Endothelial cell of umbilical vein (primary cell): ENCODE results near the gene EIF4A2. TPM values are rescaled to one million over a fixed set of nuclear protein-coding genes. Genes with fewer than 3 reads are reported as not detected.

ENCODE experiments used
- BruUV-seq: library from RNA; stranded (reverse); fragments of 400-500 nt; replicated peaks from 2 replicates; lab custom pipeline; 2021; lab: Mats Ljungman, UMichigan
- CTCF ChIA-PET: fragments of 300-600, 350-600 bp; sonication (Branson Sonifier 250); formaldehyde crosslinking; loops from one replicate; lab custom pipeline; 2021; ENCODE audit warnings: antibody characterized with exemption, inconsistent platforms; lab: Charles Lee
- POLR2A ChIA-PET: fragments of 300-600, 350-600 bp; sonication (Branson Sonifier 250); formaldehyde crosslinking; loops from one replicate; lab custom pipeline; 2021; ENCODE audit warnings: antibody characterized with exemption, inconsistent platforms; lab: Charles Lee
- DNase-seq: peaks from one replicate; pipeline ENCODE4 v3.0.0-alpha.2; 2011; ENCODE audit warnings: low read depth, low spot score
- FAIRE-seq: peaks from 2 replicates; lab custom pipeline; 2011; peaks lifted over from hg19 to GRCh38; lab: Jason Lieb, UNC
- H2AFZ ChIP-seq: 2 replicates; pipeline ENCODE4 v1.6.0; 2012; ENCODE audit warnings: low read depth, low read length, control low read depth, inconsistent platforms
- H3K27ac ChIP-seq: 2 replicates; pipeline ENCODE4 v1.5.1; 2011; ENCODE audit warnings: low read depth, mild to moderate bottlenecking, control low read depth, low read length, moderate library complexity; ENCODE audit not compliant: insufficient read depth
- H3K27me3 ChIP-seq, 2 experiments: 2 replicates each; pipeline versions ENCODE4 v1.6.0 to v1.6.1; 2011; ENCODE audit warnings: low read length in 2 of 2, mixed read lengths in 1 of 2; ENCODE audit not compliant: control insufficient read depth in 2 of 2, insufficient read depth in 2 of 2
- H3K36me3 ChIP-seq, 2 experiments: 2 replicates in 1 of 2; 3 replicates in 1 of 2; pipeline ENCODE4 v1.5.1; 2011; ENCODE audit warnings: low read length in 2 of 2, mild to moderate bottlenecking in 1 of 2, moderate library complexity in 1 of 2; ENCODE audit not compliant: control insufficient read depth in 2 of 2, insufficient read depth in 2 of 2; ENCODE audit errors: extremely low read depth in 1 of 2
- H3K4me1 ChIP-seq: 3 replicates; pipeline ENCODE4 v1.5.1; 2011; ENCODE audit warnings: mild to moderate bottlenecking, low read length; ENCODE audit not compliant: control insufficient read depth, insufficient read depth; ENCODE audit errors: extremely low read depth
- H3K4me2 ChIP-seq: 2 replicates; pipeline ENCODE4 v1.6.1; 2011; ENCODE audit warnings: low read length, control low read depth, mixed read lengths; ENCODE audit not compliant: insufficient read depth
- H3K4me3 ChIP-seq, 3 experiments: fragments of 200-600 bp in 1 of 3; sonication (generic), shearing (Covaris generic) in 1 of 3; replicated peaks in 1 of 3; 2 replicates each; pipeline ENCODE4 v1.5.1; 2011 to 2016; ENCODE audit warnings: control low read depth in 3 of 3, low read length in 3 of 3, mild to moderate bottlenecking in 2 of 3, inconsistent platforms in 1 of 3, low read depth in 1 of 3, moderate library complexity in 1 of 3; ENCODE audit not compliant: insufficient read depth in 1 of 3
- H3K79me2 ChIP-seq: 2 replicates; pipeline ENCODE4 v1.6.0; 2012; ENCODE audit warnings: low read length, inconsistent platforms; ENCODE audit not compliant: control insufficient read depth, insufficient read depth
- H3K9ac ChIP-seq: replicated peaks from 2 replicates; pipeline ENCODE3; 2011; ENCODE audit warnings: low read length, control low read depth; ENCODE audit not compliant: insufficient read depth; ENCODE audit errors: extremely low read depth
- H3K9me1 ChIP-seq: replicated peaks from 3 replicates; pipeline ENCODE4 v1.6.0; 2011; ENCODE audit warnings: mild to moderate bottlenecking, low read length; ENCODE audit not compliant: control insufficient read depth, insufficient read depth; ENCODE audit errors: extremely low read depth
- H3K9me3 ChIP-seq: replicated peaks from 2 replicates; pipeline ENCODE4 v1.5.1; 2012; ENCODE audit warnings: low read length, inconsistent platforms; ENCODE audit not compliant: control insufficient read depth, insufficient read depth
- H4K20me1 ChIP-seq: replicated peaks from 2 replicates; pipeline ENCODE3; 2011; ENCODE audit warnings: mild to moderate bottlenecking, low read length; ENCODE audit not compliant: control insufficient read depth, insufficient read depth; ENCODE audit errors: extremely low read depth
- CTCF ChIP-seq, 2 donors: IDR thresholded peaks; 1 replicate in 1 of 2; 2 replicates in 1 of 2; pipeline ENCODE4 v1.5.1; 2011; ENCODE audit warnings: low read length in 2 of 2, mild to moderate bottlenecking in 2 of 2, moderate library complexity in 2 of 2, control low read depth in 1 of 2, inconsistent platforms in 1 of 2, low read depth in 1 of 2; ENCODE audit not compliant: insufficient read depth in 1 of 2; ENCODE audit errors: extremely low read depth in 1 of 2
- EZH2 ChIP-seq: IDR thresholded peaks from 2 replicates; pipeline ENCODE4 v1.6.1; 2012; ENCODE audit warnings: borderline replicate concordance, low read depth, mild to moderate bottlenecking, moderate library complexity, low read length, inconsistent platforms; ENCODE audit not compliant: severe bottlenecking
- FOS ChIP-seq: IDR thresholded peaks from 2 replicates; pipeline ENCODE4 v1.6.1; 2011; ENCODE audit warnings: mild to moderate bottlenecking, low read length, moderate library complexity, borderline replicate concordance; ENCODE audit not compliant: insufficient read depth
- GATA2 ChIP-seq: IDR thresholded peaks from 2 replicates; pipeline ENCODE4 v1.7.0; 2011; ENCODE audit warnings: low read depth, mild to moderate bottlenecking, moderate library complexity, mixed read lengths, low read length; ENCODE audit not compliant: insufficient read length, insufficient read depth
- JUN ChIP-seq: IDR thresholded peaks from 2 replicates; pipeline ENCODE4 v1.6.1; 2011; ENCODE audit warnings: borderline replicate concordance, low read depth; ENCODE audit not compliant: insufficient read length, insufficient read depth
- MYC ChIP-seq: IDR thresholded peaks from one replicate; pipeline ENCODE4 v1.6.1; 2011; ENCODE audit warnings: mild to moderate bottlenecking, low read depth, low read length
- POLR2A ChIP-seq: IDR thresholded peaks from 2 replicates; pipeline ENCODE4 v1.6.1; 2012; ENCODE audit warnings: low read depth, mild to moderate bottlenecking, control low read depth, low read length
- POLR2AphosphoS5 ChIP-seq: IDR thresholded peaks from 2 replicates; pipeline ENCODE4 v1.6.1; 2012; ENCODE audit warnings: low read depth, mild to moderate bottlenecking, control low read depth, low read length, moderate library complexity; ENCODE audit not compliant: insufficient read depth
- dilution Hi-C: fragments of 300-500 bp; cut with MboI; formaldehyde crosslinking; loops from one replicate; pipeline ENCODE4 v1.15.0; 2019; ENCODE audit warnings: low sequenced_read_pairs; ENCODE audit not compliant: extremely low pct_ligation_motif_present
- intact Hi-C: fragments of 100-400 bp; cut with micrococcal nuclease; formaldehyde crosslinking; loops from one replicate; pipeline ENCODE4 v1.10.0; 2022
- polyA plus RNA-seq, 4 experiments: library from polyadenylated mRNA; depleted of rRNA in 3 of 4; stranded (reverse) in 3 of 4; unstranded in 1 of 4; fragments of >200 nt; gene quantifications; 2 replicates each; pipeline versions ENCODE4 v1.2.1 to v1.2.3, GENCODE V29; 2011 to 2012; ENCODE audit warnings: missing spikeins in 1 of 4
- total RNA-seq: library from RNA; stranded (reverse); gene quantifications from 2 replicates; pipeline ENCODE4 v1.2.3, GENCODE V29; 2021
- TF ChIP-seq, protein P1 (sequence below): IDR thresholded peaks from 2 replicates; pipeline ENCODE4 v1.6.1; 2011; ENCODE audit not compliant: insufficient read depth, insufficient read length

The EIF4A2 gene
- total and polyA plus RNA-seq, 2 donors (not counting 3 experiments of a cell fraction or from before 2014, with no cell fraction given) = 282 to 401 TPM

DNA sequence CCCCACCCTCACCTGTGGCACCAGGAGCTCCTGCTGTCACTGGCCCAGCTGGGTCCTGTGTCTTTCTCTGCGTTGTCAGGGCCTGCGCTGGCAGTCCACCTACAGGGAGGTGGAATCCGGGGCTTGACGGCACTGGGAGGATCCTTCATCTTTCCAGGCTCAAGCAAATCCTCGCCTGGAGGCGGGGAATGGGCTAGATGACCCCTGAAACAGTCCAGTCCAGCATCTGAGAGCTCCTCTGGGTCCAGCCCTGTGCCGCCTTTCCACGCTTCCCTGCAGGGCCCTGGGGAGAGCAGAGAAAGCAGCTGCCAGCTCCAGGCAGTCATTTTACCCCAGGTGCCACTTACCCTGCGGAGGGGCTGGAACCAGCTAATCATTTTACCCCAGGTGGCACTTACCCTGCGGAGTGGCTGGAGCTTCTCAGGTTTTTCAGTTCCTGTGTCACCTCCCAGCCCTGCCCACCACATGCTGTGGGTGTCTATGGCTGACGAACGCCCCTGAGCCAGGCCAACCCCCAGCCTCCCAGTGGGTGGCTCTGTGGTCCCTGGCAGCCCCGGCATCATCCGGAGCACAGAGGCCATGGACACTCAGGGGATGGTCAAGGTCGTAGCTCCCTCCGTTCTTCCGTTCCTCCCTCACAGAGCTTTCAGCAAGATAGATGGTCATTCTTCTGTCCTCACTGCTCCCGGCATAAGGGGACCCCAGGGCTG, 41.2 kb downstream of the EIF4A2 start:
- intact Hi-C loops = loop anchor here (5.0 kb wide), 2 partner anchors 257 to 567 kb away; partner anchors contain the start of gene TBCCD1
- H2AFZ ChIP-seq = no peak overlapping the region
- dilution Hi-C loops = no loop called here

More for the DNA sequence above, 41.2 kb downstream of the EIF4A2 start:
- DNase-seq (no peak), FAIRE-seq (no peak)
- Histone ChIP-seq H3K27me3 (peaks cover 12 to 16% of the 10 kb centered on the region in 2 experiments), H3K4me1 (peaks cover 9% of the 10 kb centered on the region), H3K36me3 (no peaks in the 10 kb centered on the region), H3K27ac (no peak overlapping the region), H3K4me2 (no peak overlapping the region), H3K9me3 (no peaks in the 10 kb centered on the region), H3K9ac (no peak overlapping the region), H3K79me2 (no peaks in the 10 kb centered on the region), H4K20me1 (no peaks in the 10 kb centered on the region), H3K4me3 (no peak overlapping the region), H3K9me1 (no peaks in the 10 kb centered on the region)
- CTCF ChIA-PET = interaction anchor here (0.9 to 1.9 kb wide), 5 partner anchors 32 to 341 kb away, joined by 3 to 9 read pairs (median 6); no protein-coding TSS in a partner anchor
- POLR2A ChIA-PET = no interaction called here
- TF ChIP-seq, protein P1, sequence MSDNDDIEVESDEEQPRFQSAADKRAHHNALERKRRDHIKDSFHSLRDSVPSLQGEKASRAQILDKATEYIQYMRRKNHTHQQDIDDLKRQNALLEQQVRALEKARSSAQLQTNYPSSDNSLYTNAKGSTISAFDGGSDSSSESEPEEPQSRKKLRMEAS = no peak
- TF ChIP-seq POLR2AphosphoS5 (no peak), POLR2A (no peak), EZH2 (no peak), JUN (no peak), GATA2 (no peak), MYC (no peak), FOS (no peak), CTCF (IDR thresholded peaks at IDR 0.05; ENCODE audit: extremely low read depth in 1 of 2, insufficient read depth in 1 of 2, low read depth in 1 of 2, low read length in 2 of 2) (no peak)
- no TSS peak for BruUV-seq
